ENCODE data around the gene MROH7.

MROH7 gene

DNA sequence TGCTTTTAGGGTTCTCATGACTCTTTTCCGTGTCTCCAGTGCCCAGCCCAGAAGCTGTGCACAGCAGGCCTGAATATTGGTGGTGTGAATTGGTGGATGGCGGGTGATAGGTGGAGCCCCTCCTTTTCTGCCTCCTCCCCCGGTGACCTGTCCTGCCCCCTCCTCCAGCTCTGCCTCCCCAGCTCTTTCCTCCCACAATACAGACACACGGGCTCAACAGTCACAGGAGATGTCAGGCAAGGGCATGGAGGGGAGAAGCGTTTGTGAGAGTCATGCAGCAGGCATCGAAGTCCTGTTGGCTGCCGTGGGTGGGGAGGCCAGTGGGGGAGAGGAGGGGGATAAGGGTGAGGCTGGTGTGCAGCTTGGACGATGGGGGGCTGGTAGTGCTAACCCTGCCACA, 56.8 kb downstream of the MROH7 start:
- DNase-seq (ENCODE audit: low spot score): no peak

DNA sequence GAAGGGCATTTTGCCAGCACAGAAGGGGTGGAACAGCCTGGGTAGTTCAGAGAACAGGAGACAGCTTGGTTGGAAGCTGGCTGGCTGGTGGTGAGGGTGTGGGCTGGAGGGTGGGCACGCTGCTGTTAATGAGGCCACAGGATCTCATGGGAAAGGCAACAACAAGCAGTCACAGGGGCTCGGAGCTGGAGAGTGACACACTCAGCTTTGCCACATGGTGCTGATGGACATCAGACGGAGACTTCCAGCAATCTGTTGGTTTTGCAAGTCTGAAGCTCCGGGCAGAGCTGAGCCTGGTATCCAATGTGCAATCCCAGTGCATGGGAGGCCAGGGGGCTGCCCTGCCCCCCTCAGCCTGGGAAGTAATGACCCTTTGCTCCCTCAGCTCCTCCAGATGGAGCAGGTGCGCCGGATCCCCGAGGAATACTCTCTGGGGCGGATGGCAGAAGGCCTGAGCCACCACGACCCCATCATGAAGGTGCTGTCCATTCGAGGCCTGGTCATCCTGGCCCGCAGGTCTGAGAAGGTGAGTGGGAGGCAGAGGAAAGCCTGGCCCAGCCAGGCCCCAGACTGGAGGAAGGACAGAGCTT, 58.4 kb downstream of the MROH7 start:
- no peak for DNase-seq (ENCODE audit: low spot score)

DNA sequence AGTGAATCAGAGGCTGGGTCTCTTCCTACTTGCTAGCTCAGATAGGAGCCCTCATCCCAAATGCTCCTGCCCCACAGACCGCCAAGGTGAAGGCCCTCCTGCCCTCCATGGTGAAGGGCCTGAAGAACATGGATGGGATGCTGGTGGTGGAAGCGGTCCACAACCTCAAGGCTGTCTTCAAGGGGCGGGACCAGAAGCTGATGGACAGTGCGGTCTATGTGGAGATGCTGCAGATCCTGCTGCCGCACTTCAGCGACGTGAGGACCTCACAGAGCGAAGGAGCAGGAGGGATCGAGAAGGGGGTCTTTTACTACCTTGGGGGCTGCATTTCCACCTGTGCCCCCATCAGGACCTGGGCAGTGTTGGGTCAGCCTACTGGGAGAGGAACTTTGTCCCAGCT, 59.5 kb downstream of the MROH7 start:
- DNase-seq (ENCODE audit: low spot score): no peak

DNA sequence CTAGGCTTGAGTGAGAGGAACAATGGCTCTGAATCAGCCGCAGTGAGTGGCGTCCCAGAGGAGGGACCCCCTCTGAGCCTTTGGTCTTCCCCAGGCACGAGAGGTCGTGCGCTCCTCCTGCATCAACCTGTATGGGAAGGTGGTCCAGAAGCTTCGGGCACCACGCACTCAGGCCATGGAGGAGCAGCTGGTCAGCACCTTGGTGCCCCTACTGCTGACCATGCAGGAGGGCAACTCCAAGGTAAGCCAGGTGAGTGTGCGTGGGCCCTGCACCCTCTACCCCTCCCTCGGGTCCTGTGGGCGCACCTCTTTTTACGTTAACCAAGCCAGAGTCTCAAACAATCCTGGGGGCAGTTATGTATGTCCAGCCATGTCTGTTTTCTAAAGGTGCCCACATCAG, 60.4 kb downstream of the MROH7 start:
- DNase-seq (ENCODE audit: low spot score): no peak

DNA sequence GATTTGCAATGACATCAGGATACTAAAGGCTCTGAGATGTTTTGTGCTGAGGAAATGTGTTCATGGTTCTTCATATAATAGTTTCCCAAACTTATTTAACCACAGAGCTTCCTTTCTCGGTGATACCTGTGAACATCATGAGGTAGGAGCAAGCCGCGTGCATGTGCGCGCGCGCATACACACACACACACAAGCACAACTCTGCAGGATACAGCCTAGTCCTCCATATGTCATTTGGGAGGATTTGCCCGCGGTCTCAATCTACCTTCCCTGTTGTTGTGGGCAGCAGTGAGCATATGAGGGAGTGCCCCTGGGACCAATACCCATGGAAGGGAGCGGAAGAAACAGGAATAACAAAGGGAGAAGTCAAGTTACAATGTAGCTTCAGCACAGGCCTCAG, 61.9 kb downstream of the MROH7 start:
- DNase-seq (ENCODE audit: low spot score): no peak

DNA sequence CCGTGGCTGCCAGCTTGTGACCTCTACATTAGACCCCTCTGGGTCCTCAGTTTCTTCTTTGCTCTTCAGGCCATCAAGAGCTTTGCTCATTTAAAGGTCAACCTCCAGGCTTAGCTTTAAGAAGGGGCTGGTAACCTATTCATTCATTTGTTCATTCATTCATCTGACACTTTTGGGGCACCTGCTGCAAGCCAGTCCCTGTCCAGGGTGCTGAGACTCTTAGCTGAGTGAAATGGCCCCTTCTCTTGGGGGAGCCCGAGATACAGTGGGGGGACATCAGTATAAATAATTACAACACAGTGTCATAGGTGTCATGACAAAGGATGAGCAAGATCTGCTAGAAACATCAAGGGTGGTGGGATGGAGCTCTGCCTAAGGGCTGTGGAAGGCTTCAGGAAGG, 63.6 kb downstream of the MROH7 start:
- DNase-seq (ENCODE audit: low spot score): no peak

DNA sequence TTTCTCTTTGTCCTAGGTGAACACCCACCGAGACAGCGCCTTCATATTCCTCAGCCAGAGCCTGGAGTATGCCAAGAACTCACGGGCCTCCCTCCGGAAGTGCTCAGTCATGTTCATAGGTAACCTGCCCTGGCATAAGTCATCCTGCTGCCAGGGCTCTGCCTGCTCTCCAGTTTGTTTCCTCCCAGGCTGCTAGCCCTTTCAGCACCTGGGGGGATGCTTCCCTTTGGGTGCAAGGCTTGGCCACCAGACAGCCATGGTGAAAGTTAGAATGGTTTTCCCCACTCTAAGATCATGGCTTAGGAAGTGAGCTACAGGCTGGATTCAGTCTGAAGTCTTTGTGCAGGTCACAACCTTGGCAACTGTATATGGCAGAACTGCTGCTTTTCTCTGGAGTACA, 64.8 kb downstream of the MROH7 start:
- no peak for DNase-seq (ENCODE audit: low spot score)

DNA sequence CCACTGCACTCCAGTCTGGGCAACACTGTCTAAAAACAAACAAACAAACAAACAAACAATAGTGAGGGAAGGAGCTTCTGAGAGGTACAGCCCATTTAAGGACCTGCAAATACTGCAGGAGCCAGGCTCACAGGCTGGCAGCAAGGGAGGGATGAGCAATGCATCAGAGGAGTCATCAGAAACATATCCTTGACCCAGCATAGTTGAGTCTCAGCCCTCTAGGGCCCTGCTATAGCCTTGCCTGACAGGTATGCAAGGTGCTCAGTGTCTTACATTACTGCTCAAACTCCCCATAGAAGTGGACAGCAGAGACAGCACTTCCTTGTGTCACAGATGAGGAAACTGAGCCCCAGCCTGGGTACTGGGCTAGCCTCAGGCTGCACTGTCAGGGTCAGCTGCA, 66.8 kb downstream of the MROH7 start:
- no peak for DNase-seq (ENCODE audit: low spot score)

DNA sequence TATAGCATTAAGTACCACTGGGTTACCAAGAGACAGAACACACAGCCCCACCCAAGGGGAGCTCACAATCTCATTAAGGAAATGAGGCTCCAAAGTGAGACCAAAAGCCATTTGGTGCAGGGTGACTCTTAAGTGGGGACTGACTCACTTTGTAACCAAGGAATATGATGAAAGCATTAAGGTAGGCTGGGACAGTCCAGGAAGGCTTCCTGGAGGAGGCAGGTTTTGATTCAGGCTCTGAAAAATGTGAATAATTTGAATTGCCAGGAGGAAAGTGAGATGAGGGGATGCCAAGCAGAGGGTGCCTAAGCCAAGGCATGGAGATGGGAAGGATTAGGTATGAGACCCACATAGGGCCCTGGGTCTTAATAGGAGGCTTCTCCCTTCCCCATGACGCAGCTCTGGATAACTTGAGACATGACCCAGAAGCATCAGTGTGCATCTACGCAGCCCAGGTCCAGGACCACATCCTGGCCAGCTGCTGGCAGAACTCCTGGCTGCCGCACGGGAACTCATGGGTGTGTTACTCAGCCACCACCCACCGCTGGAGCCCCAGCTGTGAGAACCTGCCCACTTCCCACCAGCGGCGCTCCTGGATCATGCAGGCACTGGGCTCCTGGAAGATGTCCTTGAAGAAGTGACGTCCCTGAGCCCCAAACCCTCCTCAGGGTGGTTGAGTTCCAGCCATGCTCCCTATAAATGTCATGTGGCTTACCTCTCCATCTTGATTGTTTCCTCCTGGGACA, 68.1 kb downstream of the MROH7 start:
- DNase-seq (ENCODE audit: low spot score): no peak

DNA sequence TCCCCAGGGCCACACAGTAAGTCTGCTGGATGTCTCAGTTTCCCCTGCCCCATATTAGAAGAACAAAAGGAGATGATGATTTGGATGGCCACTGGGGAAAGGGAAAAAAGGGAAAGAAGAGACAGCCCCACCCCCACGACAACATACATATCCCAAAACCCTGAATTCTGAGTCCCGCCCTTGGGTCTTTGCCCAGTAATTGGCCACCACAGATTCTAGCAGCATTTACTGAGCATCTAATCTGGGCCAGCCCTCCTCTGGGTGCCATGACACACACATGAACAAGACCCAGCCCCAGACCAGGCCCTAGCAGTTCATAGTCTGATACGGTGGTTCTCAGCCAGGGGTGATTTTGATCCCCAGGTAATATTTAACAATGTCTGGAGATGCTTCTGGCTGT, 68.8 kb downstream of the MROH7 start:
- DNase-seq (ENCODE audit: low spot score): no peak

DNA sequence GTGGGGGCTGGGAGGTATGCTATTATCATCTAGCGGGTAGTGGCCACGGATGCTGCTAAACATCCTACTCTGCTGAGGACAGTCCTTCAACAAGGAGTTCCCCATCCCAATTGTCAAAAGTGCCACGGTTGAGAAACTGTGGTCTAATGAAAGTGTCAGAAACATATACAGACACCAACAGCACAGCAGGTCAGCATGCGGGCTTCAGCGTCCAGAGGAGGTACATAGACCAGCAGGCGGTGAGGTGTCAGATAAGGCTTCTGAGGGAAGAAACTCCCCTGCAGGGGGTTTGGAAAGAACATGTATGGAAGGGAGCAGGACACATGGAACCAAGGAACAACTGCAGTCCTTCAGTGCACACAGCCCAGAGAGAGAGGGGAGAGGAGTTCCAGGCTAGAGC, 69.3 kb downstream of the MROH7 start:
- no peak for DNase-seq (ENCODE audit: low spot score)

DNA sequence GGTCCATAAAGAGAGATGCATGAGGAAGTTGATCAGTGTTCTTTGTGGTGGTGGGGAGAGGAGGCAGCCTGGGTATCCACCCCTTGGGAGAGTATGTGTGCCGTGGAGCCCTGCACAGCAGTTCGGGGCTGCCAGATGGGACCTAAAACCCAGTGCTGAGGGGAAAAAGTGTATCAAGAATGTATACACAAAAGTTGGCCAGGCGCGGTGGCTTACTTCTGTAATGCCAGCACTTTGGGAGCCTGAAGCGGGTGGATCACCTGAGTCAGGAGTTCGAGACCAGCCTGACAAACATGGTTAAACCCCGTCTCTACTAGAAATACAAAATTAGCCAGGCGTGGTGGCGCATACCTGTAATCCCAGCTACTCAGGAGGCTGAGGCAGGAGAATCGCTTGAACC, 70.0 kb downstream of the MROH7 start:
- no peak for DNase-seq (ENCODE audit: low spot score)

DNA sequence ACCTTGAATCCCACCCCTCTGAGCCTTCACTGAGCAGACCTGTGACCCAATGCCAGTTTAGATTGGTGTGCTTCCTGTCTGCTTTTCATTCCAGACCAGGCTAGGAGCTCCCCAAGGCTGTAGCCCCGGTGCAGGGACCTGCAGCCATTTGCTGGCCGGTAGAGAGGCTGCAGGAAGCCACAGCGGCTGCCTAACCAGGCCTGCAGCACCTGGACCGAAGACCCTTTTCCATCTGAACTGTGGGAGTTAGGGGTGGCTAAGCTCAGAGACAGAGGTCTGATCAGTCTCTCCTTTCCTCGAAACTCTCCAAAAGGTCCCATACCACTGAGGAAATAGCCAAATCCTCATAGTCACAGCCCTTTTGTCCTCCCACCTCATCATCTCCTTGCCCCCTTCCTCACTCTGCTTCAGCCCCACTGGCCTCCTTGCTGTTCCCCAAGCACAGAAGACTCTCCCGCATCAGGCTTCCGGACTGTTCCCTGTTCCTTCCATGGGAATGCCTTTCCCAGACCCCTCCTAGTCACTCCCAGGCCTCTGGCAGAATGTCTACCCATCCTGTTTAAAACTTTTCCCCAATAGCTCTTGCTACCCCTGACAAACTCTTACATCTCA, 73.4 kb downstream of the MROH7 start:
- DNase-seq (ENCODE audit: low spot score): no peak

DNA sequence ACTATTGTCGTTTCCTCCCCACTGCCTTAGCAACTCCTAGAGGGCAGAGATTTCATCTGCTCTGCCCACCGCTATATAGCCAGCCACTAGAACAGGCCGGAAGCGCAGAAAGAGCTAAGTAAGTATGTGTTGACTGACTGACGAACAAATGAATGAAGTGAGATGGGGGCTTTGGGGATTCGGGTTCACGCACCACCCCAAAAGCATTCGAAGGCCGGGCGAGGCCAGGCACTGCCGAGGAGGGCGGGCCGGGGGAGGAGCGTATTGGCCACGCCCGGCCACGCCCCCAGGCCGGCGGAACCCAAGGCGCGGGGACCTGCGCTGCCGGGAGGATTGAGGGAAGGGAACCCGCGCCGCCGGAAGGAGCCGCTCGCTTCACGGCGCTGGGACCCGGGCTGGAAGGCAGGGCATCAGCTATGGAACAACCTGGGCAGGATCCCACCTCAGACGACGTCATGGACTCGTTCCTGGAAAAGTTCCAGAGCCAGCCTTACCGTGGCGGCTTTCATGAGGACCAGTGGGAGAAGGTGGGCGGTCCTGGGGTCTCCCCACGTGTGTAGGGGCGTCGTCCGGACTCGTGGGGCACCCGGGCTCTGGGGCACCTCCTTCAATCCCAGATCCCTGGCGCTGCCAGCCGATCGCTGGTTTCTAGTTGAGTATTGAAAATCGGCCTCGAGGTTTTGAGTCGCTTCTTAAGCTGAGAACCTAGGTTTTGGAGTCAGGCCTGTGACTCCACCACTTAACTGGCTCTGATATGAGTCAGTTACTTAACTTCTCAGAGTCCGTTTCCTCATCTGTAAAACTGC, 74.1 kb downstream of the MROH7 start, which contains the start of gene TTC4:
TTC4 (plus strand) TSS at position 369 of the 806 bp plus-strand sequence; CDS start at position 417, 48 bp downstream.
- DNase-seq (ENCODE audit: low spot score): peak; percentile 86

DNA sequence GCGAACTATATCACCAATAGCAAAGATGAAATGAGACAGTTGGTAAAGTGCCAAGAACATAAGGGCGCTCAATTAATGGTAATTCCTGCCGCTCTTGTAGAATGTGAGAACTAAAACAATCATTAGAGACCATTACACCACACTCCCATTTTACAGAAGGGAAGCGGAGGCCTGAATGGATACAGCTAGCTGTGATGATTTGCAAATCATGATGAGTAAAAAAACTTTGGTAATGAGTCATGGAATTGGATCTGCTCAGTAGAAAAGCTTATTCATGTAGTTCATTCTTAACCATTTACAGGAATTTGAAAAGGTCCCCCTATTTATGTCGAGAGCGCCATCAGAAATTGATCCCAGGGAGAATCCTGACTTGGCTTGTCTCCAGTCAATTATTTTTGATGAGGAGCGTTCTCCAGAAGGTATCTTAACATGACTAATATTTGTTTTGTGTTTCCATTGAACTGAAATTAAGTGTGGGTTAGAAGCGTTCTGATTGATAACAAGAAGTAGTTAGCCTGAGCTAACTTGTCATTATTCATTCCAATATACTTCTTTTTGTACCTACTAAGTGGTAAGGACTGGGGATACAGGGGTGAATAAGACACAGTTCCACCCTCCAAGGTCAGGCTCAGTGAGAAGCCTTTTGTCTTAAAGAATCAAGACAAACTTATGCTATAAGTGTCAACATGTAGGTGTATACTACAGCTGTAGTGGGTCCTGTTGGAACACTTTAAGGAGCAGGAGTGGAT, 74.9 kb downstream of the MROH7 start:
- peak; percentile 62 for DNase-seq (ENCODE audit: low spot score)

DNA sequence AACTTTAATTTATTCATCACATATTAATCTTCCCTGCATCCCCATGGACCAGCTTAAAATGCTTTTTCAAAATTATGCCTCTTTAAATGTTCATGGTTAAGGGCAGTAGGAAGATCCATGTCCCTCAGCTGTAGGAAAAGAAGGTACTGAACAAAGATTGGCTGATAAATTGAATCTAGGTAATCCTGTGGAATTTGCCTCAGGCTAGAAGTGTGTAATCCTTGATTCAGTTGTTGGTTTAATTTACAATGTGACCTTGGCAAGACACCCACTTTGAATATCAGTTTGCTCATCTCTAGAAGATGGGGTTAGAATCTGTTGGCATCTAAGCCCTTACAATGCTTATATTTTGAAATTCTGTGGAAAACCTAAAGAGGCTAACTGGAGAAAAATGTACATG, 80.1 kb downstream of the MROH7 start:
- no peak for DNase-seq (ENCODE audit: low spot score)

DNA sequence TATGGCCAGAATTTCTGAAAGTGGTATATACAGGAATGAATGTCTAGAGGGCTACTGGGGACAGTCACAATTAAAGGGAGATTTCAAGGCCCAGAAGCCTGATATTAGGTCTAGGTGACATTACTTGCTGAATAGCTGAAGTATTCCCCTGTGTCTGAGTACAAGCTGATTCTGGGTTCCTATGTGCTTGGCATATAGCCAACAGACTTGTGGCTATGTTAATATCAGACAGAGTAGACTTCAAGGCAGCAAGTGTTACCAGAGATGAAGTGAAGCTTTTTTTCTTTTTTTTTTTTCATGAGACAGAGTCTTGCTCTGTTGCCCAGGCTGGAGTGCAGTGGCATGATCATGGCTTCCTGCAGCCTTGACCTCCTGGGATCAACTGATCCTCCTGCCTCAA, 82.4 kb downstream of the MROH7 start:
- DNase-seq (ENCODE audit: low spot score): no peak

DNA sequence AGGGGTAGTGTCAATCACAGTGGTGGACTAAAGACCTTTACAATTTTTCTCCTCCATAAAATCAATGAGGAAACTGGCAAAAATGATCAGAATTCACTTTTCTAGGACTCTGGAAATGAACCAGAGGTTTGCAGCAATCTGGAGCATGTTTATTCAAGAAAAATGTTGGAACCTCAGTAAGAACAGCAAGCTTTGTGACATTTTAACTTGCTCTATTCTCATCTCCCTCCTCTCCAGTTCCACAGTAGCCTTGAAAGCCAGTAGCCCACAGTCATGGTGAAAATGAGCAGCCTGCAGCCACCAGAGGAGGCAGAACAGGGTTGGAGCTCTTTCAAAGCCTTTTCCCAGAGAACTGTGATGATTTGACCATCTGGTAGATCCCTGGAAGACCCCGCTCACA, 83.2 kb downstream of the MROH7 start:
- no peak for DNase-seq (ENCODE audit: low spot score)

DNA sequence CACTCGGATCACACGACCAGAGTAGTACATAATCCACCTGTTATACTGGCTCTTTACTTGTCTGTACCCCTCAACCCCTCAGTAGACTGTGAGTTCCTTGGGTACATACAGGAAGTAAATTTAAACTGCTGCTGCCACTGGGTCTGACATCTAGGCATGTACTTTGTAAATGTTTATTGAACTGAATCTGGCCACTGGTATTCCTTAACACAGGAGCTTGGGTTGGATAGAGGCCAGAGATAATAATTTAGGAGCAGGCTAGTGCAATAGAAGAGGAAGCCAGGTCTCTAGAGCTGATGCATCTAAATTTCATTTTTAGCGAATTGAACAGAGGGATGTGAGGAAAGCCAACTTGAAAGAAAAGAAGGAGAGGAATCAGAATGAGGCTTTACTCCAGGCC, 86.4 kb downstream of the MROH7 start:
- DNase-seq (ENCODE audit: low spot score): no peak

DNA sequence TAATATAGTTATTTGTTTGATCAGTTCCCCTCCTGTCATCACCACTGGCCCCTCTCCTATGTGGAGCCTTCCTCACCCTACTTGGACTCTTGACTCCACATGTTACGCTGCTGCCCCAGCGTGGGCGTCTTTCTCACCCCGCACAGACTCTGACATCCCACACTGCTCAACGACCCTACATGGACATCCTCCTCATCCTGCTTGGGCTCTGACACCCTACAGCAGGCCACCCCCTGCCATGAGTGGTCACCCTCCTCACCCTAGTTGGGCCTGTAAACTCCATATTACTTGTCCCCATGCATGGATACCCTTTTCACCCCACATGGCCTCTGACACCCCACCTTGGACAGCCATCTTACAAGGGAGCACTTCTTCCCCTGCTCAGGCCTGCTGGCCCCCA, 95.1 kb downstream of the MROH7 start:
- no peak for DNase-seq (ENCODE audit: low spot score)

DNA sequence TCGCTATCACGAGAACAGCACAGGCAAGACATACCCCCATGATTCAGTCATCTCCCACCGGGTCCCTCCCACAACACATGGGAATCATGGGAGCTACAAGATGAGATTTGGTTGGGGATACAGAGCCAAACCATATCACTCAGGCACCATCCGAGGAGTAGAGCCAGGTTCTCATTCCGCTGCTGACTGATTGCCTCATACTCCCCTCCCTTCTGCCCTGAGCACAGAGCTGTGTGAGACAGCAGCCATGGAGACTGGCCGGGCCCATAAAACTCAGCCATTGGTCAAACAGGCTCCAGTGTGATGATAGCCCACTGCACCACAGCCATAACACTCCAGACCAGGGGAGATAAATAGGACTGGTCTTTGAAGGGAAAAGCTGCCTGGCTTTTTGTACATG, 96.7 kb downstream of the MROH7 start:
- no peak for DNase-seq (ENCODE audit: low spot score)

DNA sequence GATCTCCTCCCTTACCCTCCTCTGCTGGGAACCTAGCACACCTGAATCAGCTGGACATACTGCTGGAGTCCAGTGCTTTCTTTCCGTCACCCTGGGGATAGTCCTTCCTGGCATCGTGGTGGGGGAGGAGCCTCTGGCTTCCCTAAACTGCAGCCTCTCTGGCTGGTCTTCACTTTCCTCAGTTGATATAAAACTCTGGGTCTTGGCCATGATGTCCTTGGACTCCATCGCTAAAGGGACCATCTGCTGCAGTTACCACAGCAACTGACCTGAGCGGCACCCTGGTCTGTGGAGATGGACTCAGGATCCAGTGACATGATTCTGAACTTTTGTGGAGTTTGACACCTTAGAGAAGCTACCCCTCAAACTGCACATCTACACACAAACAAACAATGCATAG, 99.9 kb downstream of the MROH7 start:
- DNase-seq (ENCODE audit: low spot score): no peak

Data from activated CD4-positive, alpha-beta T cell treated with anti-CD3 and anti-CD28 coated beads, Interleukin-2, Interleukin-4, amounts not matched to agents 100 ng/mL and 50 ng/mL, durations not matched to agents 16 hours and 8 hours (primary cell).